Glutamatergic neuron (in vitro differentiated cells): ENCODE measurements around the gene TANC1. TPM values are rescaled to one million over a fixed set of nuclear protein-coding genes. Genes with fewer than 3 reads are reported as not detected.

ENCODE experiments used
- DNase-seq: peaks from one replicate; pipeline ENCODE4 v3.0.0; 2022
- H3K27ac Mint-ChIP-seq: one replicate; pipeline ENCODE4 v1.8.0; 2020; ENCODE audit warnings: mild to moderate bottlenecking, mixed read lengths, inconsistent platforms; ENCODE audit not compliant: unreplicated experiment
- H3K27me3 Mint-ChIP-seq: one replicate; pipeline ENCODE4 v1.8.0; 2020; ENCODE audit warnings: mild to moderate bottlenecking, moderate library complexity, mixed read lengths, inconsistent platforms; ENCODE audit not compliant: unreplicated experiment
- H3K36me3 Mint-ChIP-seq: one replicate; pipeline ENCODE4 v1.8.0; 2020; ENCODE audit warnings: mild to moderate bottlenecking, mixed read lengths, inconsistent platforms; ENCODE audit not compliant: unreplicated experiment
- H3K4me1 Mint-ChIP-seq: one replicate; pipeline ENCODE4 v1.8.0; 2020; ENCODE audit warnings: mild to moderate bottlenecking, low read depth, mixed read lengths, inconsistent platforms; ENCODE audit not compliant: unreplicated experiment
- H3K4me3 Mint-ChIP-seq: one replicate; pipeline ENCODE4 v1.8.0; 2020; ENCODE audit warnings: mild to moderate bottlenecking, mixed read lengths, inconsistent platforms; ENCODE audit not compliant: unreplicated experiment
- H3K9me3 Mint-ChIP-seq: one replicate; pipeline ENCODE4 v1.8.0; 2020; ENCODE audit warnings: mild to moderate bottlenecking, moderate library complexity, mixed read lengths, inconsistent platforms; ENCODE audit not compliant: unreplicated experiment
- total RNA-seq: library from RNA; stranded (reverse); fragmentation: NEBNext Ultra II Directional; extraction: Animal tissue kit (Norgen Biotek cat#: 25700); gene quantifications from one replicate; pipeline ENCODE4 v1.2.1, GENCODE V29; 2021; ENCODE audit not compliant: unreplicated experiment
- TF ChIP-seq, protein P1 (sequence below): fragments of 200-600 bp; sonication (generic); IDR thresholded peaks from one replicate; pipeline ENCODE4 v1.5.0; 2021; ENCODE audit not compliant: partially characterized antibody, unreplicated experiment

Gene TANC1
- total RNA-seq, 1 donor from 2014 or later = 14.9 TPM

GRCh38 chr2:159090514-159091201 lies 122.2 kb downstream of the TANC1 start:
- Mint-ChIP-seq H3K4me1 (peaks cover 5% of the 10 kb centered on the region), H3K27me3 (no peaks in the 10 kb centered on the region)
- TF ChIP-seq, protein P1, sequence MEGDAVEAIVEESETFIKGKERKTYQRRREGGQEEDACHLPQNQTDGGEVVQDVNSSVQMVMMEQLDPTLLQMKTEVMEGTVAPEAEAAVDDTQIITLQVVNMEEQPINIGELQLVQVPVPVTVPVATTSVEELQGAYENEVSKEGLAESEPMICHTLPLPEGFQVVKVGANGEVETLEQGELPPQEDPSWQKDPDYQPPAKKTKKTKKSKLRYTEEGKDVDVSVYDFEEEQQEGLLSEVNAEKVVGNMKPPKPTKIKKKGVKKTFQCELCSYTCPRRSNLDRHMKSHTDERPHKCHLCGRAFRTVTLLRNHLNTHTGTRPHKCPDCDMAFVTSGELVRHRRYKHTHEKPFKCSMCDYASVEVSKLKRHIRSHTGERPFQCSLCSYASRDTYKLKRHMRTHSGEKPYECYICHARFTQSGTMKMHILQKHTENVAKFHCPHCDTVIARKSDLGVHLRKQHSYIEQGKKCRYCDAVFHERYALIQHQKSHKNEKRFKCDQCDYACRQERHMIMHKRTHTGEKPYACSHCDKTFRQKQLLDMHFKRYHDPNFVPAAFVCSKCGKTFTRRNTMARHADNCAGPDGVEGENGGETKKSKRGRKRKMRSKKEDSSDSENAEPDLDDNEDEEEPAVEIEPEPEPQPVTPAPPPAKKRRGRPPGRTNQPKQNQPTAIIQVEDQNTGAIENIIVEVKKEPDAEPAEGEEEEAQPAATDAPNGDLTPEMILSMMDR = no peak

DNA sequence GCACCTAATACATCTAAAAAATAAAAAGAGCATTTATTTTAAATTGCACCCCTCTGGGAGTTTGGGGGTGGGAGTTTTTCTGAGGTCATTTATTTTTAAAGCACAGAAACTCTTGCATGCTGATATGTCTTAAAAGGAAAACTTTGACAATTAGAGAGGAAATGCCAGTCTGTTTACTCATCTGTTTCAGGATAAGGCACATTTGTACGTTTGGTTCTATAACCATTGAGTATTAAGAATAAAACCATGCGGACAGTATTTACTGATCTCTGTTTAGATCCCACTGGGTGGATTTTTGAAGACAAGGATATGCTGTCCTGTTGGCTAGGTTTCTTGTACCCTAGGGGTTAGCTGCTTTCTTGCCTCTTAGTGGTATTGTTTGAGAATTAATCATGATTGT lies 122.9 kb downstream of the TANC1 start:
- H3K4me1 Mint-ChIP-seq = peaks cover 5% of the 10 kb centered on the region
- TF ChIP-seq, protein P1 = no peak
- peaks cover 7% of the 10 kb centered on the region for H3K36me3 Mint-ChIP-seq
- no peak overlapping the region for H3K27ac Mint-ChIP-seq
- no peak for DNase-seq
- no peaks in the 10 kb centered on the region for H3K9me3 Mint-ChIP-seq
- H3K27me3 Mint-ChIP-seq = no peaks in the 10 kb centered on the region
- no peak overlapping the region for H3K4me3 Mint-ChIP-seq

More at GRCh38 chr2:159090514-159091201, 122.2 kb downstream of the TANC1 start:
- Mint-ChIP-seq H3K36me3 (peaks cover 1% of the 10 kb centered on the region), H3K9me3 (peaks cover 2% of the 10 kb centered on the region), H3K4me3 (no peak overlapping the region), H3K27ac (no peak overlapping the region)
- no peak for DNase-seq

DNA sequence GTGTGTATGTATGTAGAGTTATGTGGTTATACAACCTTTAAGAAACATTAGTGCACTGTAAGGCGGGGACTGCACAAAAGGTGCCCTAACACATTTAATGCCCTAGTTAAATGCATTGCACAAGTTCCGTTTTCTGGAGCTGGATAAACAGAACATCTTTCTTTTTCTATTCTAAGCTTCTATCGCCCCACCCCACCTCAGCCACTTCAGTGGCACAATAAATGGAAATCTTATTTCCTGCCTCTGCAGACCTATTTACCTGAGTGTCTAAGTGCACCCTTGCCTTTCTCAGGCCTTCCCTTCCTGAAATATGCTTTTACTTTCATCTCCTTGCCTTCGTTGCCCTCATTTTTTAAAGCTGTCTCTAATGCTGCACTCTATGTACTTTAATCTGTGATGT lies 123.5 kb downstream of the TANC1 start:
- Mint-ChIP-seq H3K4me1 (peaks cover 5% of the 10 kb centered on the region), H3K36me3 (peaks cover 13% of the 10 kb centered on the region), H3K27ac (no peak overlapping the region), H3K27me3 (peaks cover 4% of the 10 kb centered on the region), H3K4me3 (no peak overlapping the region), H3K9me3 (peaks cover 3% of the 10 kb centered on the region)
- TF ChIP-seq, protein P1 = no peak
- no peak for DNase-seq

GRCh38 chr2:159093497-159093896 lies 125.1 kb downstream of the TANC1 start:
- TF ChIP-seq, protein P1 = no peak
- Mint-ChIP-seq H3K4me3 (no peak overlapping the region), H3K27me3 (peaks cover 5% of the 10 kb centered on the region), H3K27ac (no peak overlapping the region), H3K9me3 (peaks cover 3% of the 10 kb centered on the region), H3K36me3 (peaks cover 13% of the 10 kb centered on the region), H3K4me1 (peaks cover 5% of the 10 kb centered on the region)
- no peak for DNase-seq

DNA sequence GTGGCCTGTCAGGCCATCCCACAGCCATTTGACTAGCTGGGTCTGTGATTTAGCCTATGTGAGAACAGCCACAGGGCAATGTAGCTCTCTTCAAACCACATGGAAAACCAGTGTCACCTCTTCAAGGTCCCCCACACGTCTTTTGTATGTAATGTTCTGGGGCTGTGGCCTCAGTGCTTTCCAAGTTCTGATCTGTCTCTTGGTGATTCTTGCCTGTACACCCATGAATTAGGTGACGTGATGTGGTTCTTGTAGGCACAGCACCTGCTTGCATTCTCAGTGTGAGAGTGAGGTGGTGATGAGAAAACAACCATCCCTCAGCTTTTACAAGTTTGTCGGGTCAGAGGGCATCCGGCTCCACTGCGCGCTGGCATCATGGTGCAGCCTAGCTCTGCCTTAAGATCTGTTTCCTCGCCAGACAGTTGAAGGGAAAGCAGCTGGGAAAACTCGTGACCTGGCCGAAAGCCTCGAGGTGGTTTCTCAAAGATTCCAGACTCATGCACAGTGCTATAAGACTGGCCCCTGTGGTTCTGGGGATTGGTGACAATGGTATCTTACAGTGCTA lies 125.8 kb downstream of the TANC1 start:
- Mint-ChIP-seq H3K4me1 (no peaks in the 10 kb centered on the region), H3K36me3 (peaks cover 13% of the 10 kb centered on the region), H3K9me3 (peaks cover 3% of the 10 kb centered on the region), H3K4me3 (no peak overlapping the region), H3K27ac (no peak overlapping the region), H3K27me3 (peaks cover 5% of the 10 kb centered on the region)
- no peak for DNase-seq
- TF ChIP-seq, protein P1 = no peak
